ENCODE results near the gene UBAP2L. TPM values are rescaled to one million over a fixed set of nuclear protein-coding genes. Genes with fewer than 3 reads are reported as not detected.
"Not testable (repeated sequence)": the region's sequence is repeated elsewhere in the genome, so short reads cannot be mapped to it uniquely, and the experiment has no call there.

The UBAP2L gene
- total and polyA plus RNA-seq, 9 donors: 45.5 to 172 (median 133) TPM

DNA sequence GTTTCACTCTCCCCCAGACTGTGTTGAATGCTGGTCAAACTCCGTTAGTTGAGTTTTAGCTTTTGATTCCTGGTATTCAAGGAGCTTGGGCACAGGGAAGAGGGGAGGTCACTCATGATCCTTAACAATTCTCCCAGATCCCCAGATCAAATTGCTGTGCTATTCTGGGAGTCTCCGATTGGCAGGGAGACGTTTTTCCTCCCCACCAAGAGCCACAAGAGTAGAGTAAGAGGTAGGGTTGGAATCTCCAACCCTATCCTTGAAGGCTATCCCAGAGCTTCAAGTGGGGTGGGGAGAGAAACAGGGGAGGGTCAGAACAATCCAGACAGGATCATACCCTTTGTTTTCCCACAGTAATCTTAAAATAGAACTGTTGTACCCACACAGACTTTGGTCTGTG lies 28.3 kb upstream of the UBAP2L start:
- DNase-seq: no peak
- no peaks in the 10 kb centered on the region for H3K4me1 ChIP-seq (ENCODE audit: insufficient read depth)
- 45 to 53% (median 46%) methylated on average over 3 of the region's 3 CpGs for WGBS, 3 donors
- no peaks in the 10 kb centered on the region for H3K9me3 ChIP-seq
- no peaks in the 10 kb centered on the region for H3K36me3 ChIP-seq
- H3K4me3 ChIP-seq: no peak overlapping the region
- H3K27me3 ChIP-seq: no peaks in the 10 kb centered on the region
- TF ChIP-seq EP300 (IDR thresholded peaks at IDR 0.05): no peak
- no peak for TF ChIP-seq POLR2A (IDR thresholded peaks at IDR 0.05)
- TF ChIP-seq, protein P1, sequence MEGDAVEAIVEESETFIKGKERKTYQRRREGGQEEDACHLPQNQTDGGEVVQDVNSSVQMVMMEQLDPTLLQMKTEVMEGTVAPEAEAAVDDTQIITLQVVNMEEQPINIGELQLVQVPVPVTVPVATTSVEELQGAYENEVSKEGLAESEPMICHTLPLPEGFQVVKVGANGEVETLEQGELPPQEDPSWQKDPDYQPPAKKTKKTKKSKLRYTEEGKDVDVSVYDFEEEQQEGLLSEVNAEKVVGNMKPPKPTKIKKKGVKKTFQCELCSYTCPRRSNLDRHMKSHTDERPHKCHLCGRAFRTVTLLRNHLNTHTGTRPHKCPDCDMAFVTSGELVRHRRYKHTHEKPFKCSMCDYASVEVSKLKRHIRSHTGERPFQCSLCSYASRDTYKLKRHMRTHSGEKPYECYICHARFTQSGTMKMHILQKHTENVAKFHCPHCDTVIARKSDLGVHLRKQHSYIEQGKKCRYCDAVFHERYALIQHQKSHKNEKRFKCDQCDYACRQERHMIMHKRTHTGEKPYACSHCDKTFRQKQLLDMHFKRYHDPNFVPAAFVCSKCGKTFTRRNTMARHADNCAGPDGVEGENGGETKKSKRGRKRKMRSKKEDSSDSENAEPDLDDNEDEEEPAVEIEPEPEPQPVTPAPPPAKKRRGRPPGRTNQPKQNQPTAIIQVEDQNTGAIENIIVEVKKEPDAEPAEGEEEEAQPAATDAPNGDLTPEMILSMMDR (IDR thresholded peaks at IDR 0.05): no peak
- no peak overlapping the region for H3K27ac ChIP-seq
- intact Hi-C loops (cut with DNase I): no loop called here

DNA sequence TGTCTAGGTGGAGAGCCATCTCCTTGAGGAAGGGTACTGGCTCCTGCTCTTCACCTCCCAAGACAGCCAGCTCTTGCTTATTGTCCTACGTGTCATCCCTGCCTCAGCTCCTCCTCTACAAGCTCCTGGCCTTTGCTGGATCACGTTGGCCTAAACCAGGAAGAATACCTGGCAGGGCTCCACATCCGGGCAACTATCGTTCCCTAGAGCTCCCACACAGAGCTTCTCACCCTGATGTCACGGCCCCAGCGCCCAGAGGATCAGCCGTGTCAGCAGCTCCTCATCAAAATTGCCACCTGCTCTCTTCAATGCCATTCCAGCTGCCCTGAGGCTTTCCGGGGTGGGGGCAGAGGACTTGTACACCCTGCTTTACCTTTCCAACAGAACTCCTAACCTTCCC lies 26.9 kb upstream of the UBAP2L start:
- intact Hi-C loops (cut with DNase I): no loop called here
- 51 to 55% (median 51%) methylated on average over 8 of the region's 8 CpGs for WGBS, 3 donors
- TF ChIP-seq POLR2A (IDR thresholded peaks at IDR 0.05) (no peak), EP300 (IDR thresholded peaks at IDR 0.05) (no peak)
- TF ChIP-seq, protein P1 (IDR thresholded peaks at IDR 0.05): no peak

DNA sequence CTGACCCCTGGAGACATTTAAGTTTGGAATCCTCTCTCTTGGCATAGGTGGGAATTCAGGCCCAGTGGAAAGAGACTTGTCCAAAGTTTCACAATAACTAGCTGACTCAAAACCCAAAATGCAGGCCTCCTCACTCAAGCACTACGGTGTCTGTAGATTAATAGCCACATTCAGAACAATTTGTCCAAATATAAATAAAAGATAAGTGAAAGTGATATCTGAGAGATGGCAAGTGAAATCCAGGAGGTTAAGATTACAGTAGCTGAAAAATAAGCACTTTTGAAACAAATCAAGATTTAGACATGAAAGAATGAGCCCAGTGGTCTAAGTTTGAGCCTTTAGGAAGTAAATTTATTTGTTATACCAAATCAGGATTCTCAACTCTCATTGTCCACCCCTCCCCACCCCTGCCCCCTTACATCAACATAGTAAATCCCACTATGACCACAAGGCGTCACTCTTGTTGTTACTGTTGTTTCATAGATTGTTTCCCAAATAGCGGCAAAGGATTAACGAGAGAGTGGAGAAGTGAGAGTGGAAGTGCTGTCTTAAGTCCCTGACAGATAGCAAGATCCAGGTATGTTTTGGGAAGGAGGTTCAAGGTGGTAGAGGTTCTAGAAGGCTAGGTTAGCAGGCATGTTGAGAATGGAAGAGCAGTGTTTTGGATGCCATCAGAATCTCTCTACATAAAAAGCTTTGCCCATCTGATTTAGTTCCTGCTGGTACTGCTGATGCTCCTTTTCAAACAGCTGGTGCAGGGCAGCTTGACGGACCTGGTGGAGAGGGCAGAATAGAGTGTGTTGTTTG lies 21.8 kb upstream of the UBAP2L start:
- no peak for TF ChIP-seq POLR2A (IDR thresholded peaks at IDR 0.05)
- TF ChIP-seq, protein P1 (IDR thresholded peaks at IDR 0.05): peak in 2 of 3 donors; percentile 27 to 29
- intact Hi-C loops (cut with DNase I): no loop called here
- Histone ChIP-seq H3K27ac (peak overlapping the region in 1 of 2 donors; percentile 5), H3K4me1 (ENCODE audit: insufficient read depth) (no peaks in the 10 kb centered on the region), H3K36me3 (no peaks in the 10 kb centered on the region), H3K4me3 (no peak overlapping the region), H3K9me3 (no peaks in the 10 kb centered on the region), H3K27me3 (no peaks in the 10 kb centered on the region)
- peak in 1 of 5 donors; percentile 51 for DNase-seq
- WGBS, 3 donors: 0 to 4% (median 3%) methylated on average over 5 of the region's 5 CpGs

More for the DNA sequence above, 26.9 kb upstream of the UBAP2L start:
- Histone ChIP-seq H3K27me3 (no peaks in the 10 kb centered on the region), H3K36me3 (no peaks in the 10 kb centered on the region), H3K27ac (no peak overlapping the region), H3K9me3 (no peaks in the 10 kb centered on the region), H3K4me1 (ENCODE audit: insufficient read depth) (no peaks in the 10 kb centered on the region), H3K4me3 (no peak overlapping the region)
- DNase-seq: peak in 2 of 5 donors; percentile 12 to 45

DNA sequence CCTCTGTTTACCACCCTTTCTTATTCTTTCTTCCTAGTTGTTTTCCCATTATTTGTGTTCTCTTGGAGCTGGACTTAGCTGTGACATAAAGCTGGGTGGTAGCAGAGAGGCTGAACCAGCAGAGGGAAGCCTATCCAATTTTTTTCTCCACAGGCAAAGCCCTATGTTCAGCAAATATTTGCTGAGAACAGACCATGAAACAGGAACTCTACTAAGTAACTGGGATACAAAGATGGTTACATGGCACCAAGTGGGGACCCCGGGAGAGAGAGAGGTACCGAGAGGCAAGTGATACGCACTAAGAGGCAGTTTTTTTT lies 21.2 kb upstream of the UBAP2L start:
- 86 to 94% (median 88%) methylated on average over 3 of the region's 3 CpGs for WGBS, 3 donors

DNA sequence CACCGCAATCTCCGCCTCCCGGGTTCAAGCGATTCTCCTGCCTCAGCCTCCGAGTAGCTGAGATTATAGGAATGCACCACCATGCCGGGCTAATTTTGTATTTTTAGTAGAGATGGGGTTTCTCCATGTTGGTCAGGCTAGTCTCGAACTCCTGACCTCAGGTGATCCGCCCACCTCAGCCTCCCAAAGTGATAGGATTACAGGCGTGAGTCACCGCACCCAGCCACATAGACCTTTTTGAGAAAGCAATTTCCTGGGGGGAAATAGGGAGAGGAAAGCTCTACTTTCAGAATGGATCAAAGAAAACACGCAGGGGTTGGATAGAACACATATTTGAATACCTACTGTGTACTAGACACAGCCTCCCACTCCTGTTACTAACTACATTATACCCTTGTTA lies 15.0 kb upstream of the UBAP2L start:
- H3K9me3 ChIP-seq; DNase-seq; H3K36me3 ChIP-seq; H3K4me3 ChIP-seq; H3K4me1 ChIP-seq (ENCODE audit: insufficient read depth); H3K27ac ChIP-seq; intact Hi-C loops (cut with DNase I); H3K27me3 ChIP-seq: not testable (repeated sequence)
- 90 to 94% (median 92%) methylated on average over 11 of the region's 11 CpGs for WGBS, 3 donors

More for the DNA sequence above, 21.2 kb upstream of the UBAP2L start:
- Histone ChIP-seq H3K27me3 (no peaks in the 10 kb centered on the region), H3K36me3 (no peaks in the 10 kb centered on the region), H3K27ac (no peak overlapping the region), H3K4me3 (no peak overlapping the region), H3K9me3 (no peaks in the 10 kb centered on the region), H3K4me1 (ENCODE audit: insufficient read depth) (no peaks in the 10 kb centered on the region)
- DNase-seq: no peak
- intact Hi-C loops (cut with DNase I): no loop called here
- no peak for TF ChIP-seq POLR2A (IDR thresholded peaks at IDR 0.05)
- TF ChIP-seq, protein P1 (IDR thresholded peaks at IDR 0.05): no peak
- TF ChIP-seq EP300 (IDR thresholded peaks at IDR 0.05): no peak
